ENCODE results near the gene TMEFF2. TPM values are rescaled to one million over a fixed set of nuclear protein-coding genes. Genes with fewer than 3 reads are reported as not detected.
A peak's percentile ranks its signal among the peaks of the same experiment; 100 is the strongest.

The TMEFF2 gene
- total RNA-seq, 1 donor, result under 0.01 TPM

DNA sequence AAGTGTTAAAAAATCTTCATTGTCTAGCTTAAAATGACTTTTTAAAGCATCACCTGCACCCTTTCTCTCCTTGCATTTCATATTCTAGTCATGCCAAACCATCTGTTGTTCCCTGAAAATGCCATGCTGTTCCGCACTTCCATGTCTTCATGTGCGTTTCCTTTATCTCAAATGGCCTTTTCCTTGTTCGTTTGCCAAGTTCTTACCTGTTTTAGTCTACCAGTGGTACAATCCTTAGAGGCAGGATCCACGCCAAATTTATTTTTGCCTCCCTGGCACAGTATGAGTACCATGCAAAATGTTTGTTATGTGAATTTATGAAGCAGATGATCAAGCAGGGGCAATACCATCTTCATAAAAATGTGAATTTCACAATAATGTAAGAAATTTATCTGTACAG lies 37.0 kb downstream of the TMEFF2 start:
- DNase-seq (ENCODE audit: insufficient read length, low spot score, missing footprints), result no peak
- H3K27ac ChIP-seq (ENCODE audit: low read depth, low read length), result no peak overlapping the region
- TF ChIP-seq, protein P1, sequence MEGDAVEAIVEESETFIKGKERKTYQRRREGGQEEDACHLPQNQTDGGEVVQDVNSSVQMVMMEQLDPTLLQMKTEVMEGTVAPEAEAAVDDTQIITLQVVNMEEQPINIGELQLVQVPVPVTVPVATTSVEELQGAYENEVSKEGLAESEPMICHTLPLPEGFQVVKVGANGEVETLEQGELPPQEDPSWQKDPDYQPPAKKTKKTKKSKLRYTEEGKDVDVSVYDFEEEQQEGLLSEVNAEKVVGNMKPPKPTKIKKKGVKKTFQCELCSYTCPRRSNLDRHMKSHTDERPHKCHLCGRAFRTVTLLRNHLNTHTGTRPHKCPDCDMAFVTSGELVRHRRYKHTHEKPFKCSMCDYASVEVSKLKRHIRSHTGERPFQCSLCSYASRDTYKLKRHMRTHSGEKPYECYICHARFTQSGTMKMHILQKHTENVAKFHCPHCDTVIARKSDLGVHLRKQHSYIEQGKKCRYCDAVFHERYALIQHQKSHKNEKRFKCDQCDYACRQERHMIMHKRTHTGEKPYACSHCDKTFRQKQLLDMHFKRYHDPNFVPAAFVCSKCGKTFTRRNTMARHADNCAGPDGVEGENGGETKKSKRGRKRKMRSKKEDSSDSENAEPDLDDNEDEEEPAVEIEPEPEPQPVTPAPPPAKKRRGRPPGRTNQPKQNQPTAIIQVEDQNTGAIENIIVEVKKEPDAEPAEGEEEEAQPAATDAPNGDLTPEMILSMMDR (IDR thresholded peaks at IDR 0.05; ENCODE audit: extremely low read depth, low read depth, low read length), result no peak

GRCh38 chr2:192155511-192156118 lies 39.1 kb downstream of the TMEFF2 start:
- TF ChIP-seq, protein P1 (IDR thresholded peaks at IDR 0.05; ENCODE audit: extremely low read depth, low read depth, low read length), result no peak
- H3K4me3 ChIP-seq (ENCODE audit: insufficient read depth, low read length), result no peak overlapping the region
- H2AFZ ChIP-seq (ENCODE audit: low read length), result no peak overlapping the region
- H3K9me3 ChIP-seq (ENCODE audit: low read depth, low read length), result no peaks in the 10 kb centered on the region
- no peaks in the 10 kb centered on the region for H3K27me3 ChIP-seq (ENCODE audit: insufficient read depth, low read length)
- H4K20me1 ChIP-seq (ENCODE audit: insufficient read depth, low read length), result no peaks in the 10 kb centered on the region
- no peaks in the 10 kb centered on the region for H3K79me2 ChIP-seq (ENCODE audit: insufficient read depth, low read length)
- no peak for DNase-seq (ENCODE audit: insufficient read length, low spot score, missing footprints)
- peaks cover 9% of the 10 kb centered on the region for H3K4me1 ChIP-seq (ENCODE audit: insufficient read depth, low read length)
- H3K27ac ChIP-seq (ENCODE audit: low read depth, low read length), result no peak overlapping the region
- no peaks in the 10 kb centered on the region for H3K36me3 ChIP-seq (ENCODE audit: insufficient read depth, low read length)
- no peak overlapping the region for H3K4me2 ChIP-seq (ENCODE audit: insufficient read depth, low read length)

More for the DNA sequence above, 37.0 kb downstream of the TMEFF2 start:
- Histone ChIP-seq H3K9me3 (ENCODE audit: low read depth, low read length) (no peaks in the 10 kb centered on the region), H3K4me2 (ENCODE audit: insufficient read depth, low read length) (no peak overlapping the region), H3K79me2 (ENCODE audit: insufficient read depth, low read length) (no peaks in the 10 kb centered on the region), H3K4me1 (ENCODE audit: insufficient read depth, low read length) (peaks cover 5% of the 10 kb centered on the region), H4K20me1 (ENCODE audit: insufficient read depth, low read length) (no peaks in the 10 kb centered on the region), H3K4me3 (ENCODE audit: insufficient read depth, low read length) (no peak overlapping the region), H3K27me3 (ENCODE audit: insufficient read depth, low read length) (no peaks in the 10 kb centered on the region), H3K36me3 (ENCODE audit: insufficient read depth, low read length) (no peaks in the 10 kb centered on the region), H2AFZ (ENCODE audit: low read length) (no peak overlapping the region)

DNA sequence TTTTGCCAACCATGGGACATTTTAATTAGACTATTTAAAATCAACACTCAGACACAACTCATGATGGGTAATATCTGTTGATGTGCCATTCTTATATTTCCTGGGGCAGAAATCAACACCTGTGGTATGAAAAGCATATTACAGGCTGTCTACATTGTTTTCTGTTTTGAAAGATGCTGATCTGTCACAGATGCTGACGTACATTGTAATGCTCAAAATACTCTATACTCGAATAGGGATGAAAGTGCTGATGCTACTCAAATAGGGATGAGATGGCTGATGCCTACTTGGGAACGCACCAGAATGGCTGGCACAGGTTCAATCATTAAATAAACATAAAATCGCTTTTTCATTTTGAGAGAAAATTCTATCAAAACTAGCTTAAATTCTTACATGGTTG lies 41.2 kb downstream of the TMEFF2 start:
- no peaks in the 10 kb centered on the region for H3K36me3 ChIP-seq (ENCODE audit: insufficient read depth, low read length)
- H3K79me2 ChIP-seq (ENCODE audit: insufficient read depth, low read length), result no peaks in the 10 kb centered on the region

GRCh38 chr2:192151853-192152252 lies 42.9 kb downstream of the TMEFF2 start:
- Histone ChIP-seq H3K36me3 (ENCODE audit: insufficient read depth, low read length) (no peaks in the 10 kb centered on the region), H3K4me3 (ENCODE audit: insufficient read depth, low read length) (no peak overlapping the region), H3K79me2 (ENCODE audit: insufficient read depth, low read length) (no peaks in the 10 kb centered on the region), H3K4me2 (ENCODE audit: insufficient read depth, low read length) (no peak overlapping the region), H3K4me1 (ENCODE audit: insufficient read depth, low read length) (peaks cover 30% of the 10 kb centered on the region), H2AFZ (ENCODE audit: low read length) (no peak overlapping the region), H3K27ac (ENCODE audit: low read depth, low read length) (no peak overlapping the region), H3K9me3 (ENCODE audit: low read depth, low read length) (no peaks in the 10 kb centered on the region), H3K27me3 (ENCODE audit: insufficient read depth, low read length) (no peaks in the 10 kb centered on the region), H4K20me1 (ENCODE audit: insufficient read depth, low read length) (no peaks in the 10 kb centered on the region)
- peak; percentile 60 for DNase-seq (ENCODE audit: insufficient read length, low spot score, missing footprints)
- TF ChIP-seq, protein P1 (IDR thresholded peaks at IDR 0.05; ENCODE audit: extremely low read depth, low read depth, low read length), result no peak

More for the DNA sequence above, 41.2 kb downstream of the TMEFF2 start:
- no peaks in the 10 kb centered on the region for H3K27me3 ChIP-seq (ENCODE audit: insufficient read depth, low read length)
- H2AFZ ChIP-seq (ENCODE audit: low read length), result no peak overlapping the region
- no peak overlapping the region for H3K4me2 ChIP-seq (ENCODE audit: insufficient read depth, low read length)
- no peaks in the 10 kb centered on the region for H4K20me1 ChIP-seq (ENCODE audit: insufficient read depth, low read length)
- no peak overlapping the region for H3K27ac ChIP-seq (ENCODE audit: low read depth, low read length)
- no peak overlapping the region for H3K4me3 ChIP-seq (ENCODE audit: insufficient read depth, low read length)
- no peak for DNase-seq (ENCODE audit: insufficient read length, low spot score, missing footprints)
- H3K9me3 ChIP-seq (ENCODE audit: low read depth, low read length), result no peaks in the 10 kb centered on the region
- H3K4me1 ChIP-seq (ENCODE audit: insufficient read depth, low read length), result peaks cover 21% of the 10 kb centered on the region
- TF ChIP-seq, protein P1 (IDR thresholded peaks at IDR 0.05; ENCODE audit: extremely low read depth, low read depth, low read length), result no peak

All from osteoblast (primary cell).